ENCODE data around the gene AJAP1.

GRCh38 chr1:4696753-4697152 lies 42.3 kb downstream of the AJAP1 start:
- TF ChIP-seq CTCF (IDR thresholded peaks at IDR 0.05): no peak
- no peak for TF ChIP-seq EZH2 (IDR thresholded peaks at IDR 0.05; ENCODE audit: borderline replicate concordance, insufficient read depth, low read depth, low read length, poor library complexity, severe bottlenecking)

All from B cell (primary cell).